H1 (cell line): Measurements from ENCODE around the gene VSIG10L2. TPM values are rescaled to one million over a fixed set of nuclear protein-coding genes. Genes with fewer than 3 reads are reported as not detected.

Experiments used
- JUN ChIP-seq: IDR thresholded peaks from 2 replicates; pipeline ENCODE4 v1.6.1; 2011; ENCODE audit warnings: low read depth, mild to moderate bottlenecking, improper control_type of control experiment, low read length
- POU5F1 ChIP-seq: IDR thresholded peaks from 2 replicates; pipeline ENCODE4 v1.6.1; 2011; ENCODE audit warnings: low read depth, mild to moderate bottlenecking, low read length, moderate library complexity
- SAP30 ChIP-seq: fragments of 300-600 bp; sonication (generic); IDR thresholded peaks from 2 replicates; pipeline ENCODE4 v1.7.1; 2012; ENCODE audit warnings: low read length, moderate library complexity, mild to moderate bottlenecking, inconsistent platforms; ENCODE audit not compliant: insufficient read depth, insufficient replicate concordance
- SIN3A ChIP-seq, 2 experiments: IDR thresholded peaks in 1 of 2; conservative IDR thresholded peaks in 1 of 2; 2 replicates each; pipeline ENCODE4 v1.6.1; 2011 to 2012; ENCODE audit warnings: low read length in 2 of 2, improper control_type of control experiment in 1 of 2, low read depth in 1 of 2, mild to moderate bottlenecking in 1 of 2
- SP4 ChIP-seq: IDR thresholded peaks from 2 replicates; pipeline ENCODE4 v1.6.1; 2012; ENCODE audit warnings: low read length, inconsistent platforms
- TCF12 ChIP-seq: IDR thresholded peaks from 2 replicates; pipeline ENCODE4 v1.6.1; 2011; ENCODE audit warnings: low read depth, mild to moderate bottlenecking, low read length
- polyA plus RNA-seq, 7 experiments: library from polyadenylated mRNA; depleted of rRNA in 3 of 7; stranded (reverse) in 5 of 7; unstranded in 2 of 7; fragments of >200 nt in 5 of 7; fragments of 200-250 nt in 2 of 7; gene quantifications; 1 replicate in 5 of 7; 2 replicates in 1 of 7; 4 replicates in 1 of 7; pipeline versions ENCODE4 v1.2.1 to v1.2.3, GENCODE V29; 2011 to 2013; ENCODE audit warnings: missing spikeins in 2 of 7, mixed read lengths in 2 of 7
- total RNA-seq: library from RNA; stranded (reverse); fragmentation: NEBNext Ultra II Directional; extraction: Animal tissue kit (Norgen Biotek cat#: 25700); gene quantifications from 2 replicates; pipeline ENCODE4 v1.2.1, GENCODE V29; 2021
- TF ChIP-seq, protein P1 (sequence below): fragments of 300-600 bp; sonication (generic); IDR thresholded peaks from 2 replicates; pipeline ENCODE4 v1.7.1; 2012; ENCODE audit warnings: low read length, moderate library complexity, mild to moderate bottlenecking, inconsistent platforms; ENCODE audit not compliant: insufficient replicate concordance

Gene VSIG10L2
- total and polyA plus RNA-seq, 2 of the 8 experiments (the other 6 are each of a cell fraction or from before 2014, with no cell fraction given): not detected

DNA sequence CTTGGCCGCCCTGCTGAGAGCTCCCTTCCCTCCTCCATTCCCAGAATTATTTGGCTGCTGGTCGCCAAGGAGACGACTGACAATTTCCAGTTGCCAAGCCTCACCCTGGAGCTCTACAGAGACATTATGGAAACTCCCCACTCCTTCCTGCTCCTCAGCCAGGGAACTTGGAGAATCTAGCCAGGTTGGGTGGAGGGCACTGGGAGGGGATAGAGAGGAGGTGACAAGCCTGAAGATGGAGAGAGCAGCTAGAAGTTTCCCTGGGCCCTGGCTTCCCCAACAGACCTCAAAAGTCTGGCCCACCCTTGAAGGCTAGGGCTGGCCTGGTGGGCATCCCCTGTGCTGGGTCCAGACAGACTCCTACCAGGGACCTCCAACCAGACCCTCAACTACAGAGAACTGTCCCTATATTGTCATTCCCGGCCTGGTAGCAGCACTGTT, 6.7 kb upstream of the VSIG10L2 start (continued):
- TF ChIP-seq, protein P1, sequence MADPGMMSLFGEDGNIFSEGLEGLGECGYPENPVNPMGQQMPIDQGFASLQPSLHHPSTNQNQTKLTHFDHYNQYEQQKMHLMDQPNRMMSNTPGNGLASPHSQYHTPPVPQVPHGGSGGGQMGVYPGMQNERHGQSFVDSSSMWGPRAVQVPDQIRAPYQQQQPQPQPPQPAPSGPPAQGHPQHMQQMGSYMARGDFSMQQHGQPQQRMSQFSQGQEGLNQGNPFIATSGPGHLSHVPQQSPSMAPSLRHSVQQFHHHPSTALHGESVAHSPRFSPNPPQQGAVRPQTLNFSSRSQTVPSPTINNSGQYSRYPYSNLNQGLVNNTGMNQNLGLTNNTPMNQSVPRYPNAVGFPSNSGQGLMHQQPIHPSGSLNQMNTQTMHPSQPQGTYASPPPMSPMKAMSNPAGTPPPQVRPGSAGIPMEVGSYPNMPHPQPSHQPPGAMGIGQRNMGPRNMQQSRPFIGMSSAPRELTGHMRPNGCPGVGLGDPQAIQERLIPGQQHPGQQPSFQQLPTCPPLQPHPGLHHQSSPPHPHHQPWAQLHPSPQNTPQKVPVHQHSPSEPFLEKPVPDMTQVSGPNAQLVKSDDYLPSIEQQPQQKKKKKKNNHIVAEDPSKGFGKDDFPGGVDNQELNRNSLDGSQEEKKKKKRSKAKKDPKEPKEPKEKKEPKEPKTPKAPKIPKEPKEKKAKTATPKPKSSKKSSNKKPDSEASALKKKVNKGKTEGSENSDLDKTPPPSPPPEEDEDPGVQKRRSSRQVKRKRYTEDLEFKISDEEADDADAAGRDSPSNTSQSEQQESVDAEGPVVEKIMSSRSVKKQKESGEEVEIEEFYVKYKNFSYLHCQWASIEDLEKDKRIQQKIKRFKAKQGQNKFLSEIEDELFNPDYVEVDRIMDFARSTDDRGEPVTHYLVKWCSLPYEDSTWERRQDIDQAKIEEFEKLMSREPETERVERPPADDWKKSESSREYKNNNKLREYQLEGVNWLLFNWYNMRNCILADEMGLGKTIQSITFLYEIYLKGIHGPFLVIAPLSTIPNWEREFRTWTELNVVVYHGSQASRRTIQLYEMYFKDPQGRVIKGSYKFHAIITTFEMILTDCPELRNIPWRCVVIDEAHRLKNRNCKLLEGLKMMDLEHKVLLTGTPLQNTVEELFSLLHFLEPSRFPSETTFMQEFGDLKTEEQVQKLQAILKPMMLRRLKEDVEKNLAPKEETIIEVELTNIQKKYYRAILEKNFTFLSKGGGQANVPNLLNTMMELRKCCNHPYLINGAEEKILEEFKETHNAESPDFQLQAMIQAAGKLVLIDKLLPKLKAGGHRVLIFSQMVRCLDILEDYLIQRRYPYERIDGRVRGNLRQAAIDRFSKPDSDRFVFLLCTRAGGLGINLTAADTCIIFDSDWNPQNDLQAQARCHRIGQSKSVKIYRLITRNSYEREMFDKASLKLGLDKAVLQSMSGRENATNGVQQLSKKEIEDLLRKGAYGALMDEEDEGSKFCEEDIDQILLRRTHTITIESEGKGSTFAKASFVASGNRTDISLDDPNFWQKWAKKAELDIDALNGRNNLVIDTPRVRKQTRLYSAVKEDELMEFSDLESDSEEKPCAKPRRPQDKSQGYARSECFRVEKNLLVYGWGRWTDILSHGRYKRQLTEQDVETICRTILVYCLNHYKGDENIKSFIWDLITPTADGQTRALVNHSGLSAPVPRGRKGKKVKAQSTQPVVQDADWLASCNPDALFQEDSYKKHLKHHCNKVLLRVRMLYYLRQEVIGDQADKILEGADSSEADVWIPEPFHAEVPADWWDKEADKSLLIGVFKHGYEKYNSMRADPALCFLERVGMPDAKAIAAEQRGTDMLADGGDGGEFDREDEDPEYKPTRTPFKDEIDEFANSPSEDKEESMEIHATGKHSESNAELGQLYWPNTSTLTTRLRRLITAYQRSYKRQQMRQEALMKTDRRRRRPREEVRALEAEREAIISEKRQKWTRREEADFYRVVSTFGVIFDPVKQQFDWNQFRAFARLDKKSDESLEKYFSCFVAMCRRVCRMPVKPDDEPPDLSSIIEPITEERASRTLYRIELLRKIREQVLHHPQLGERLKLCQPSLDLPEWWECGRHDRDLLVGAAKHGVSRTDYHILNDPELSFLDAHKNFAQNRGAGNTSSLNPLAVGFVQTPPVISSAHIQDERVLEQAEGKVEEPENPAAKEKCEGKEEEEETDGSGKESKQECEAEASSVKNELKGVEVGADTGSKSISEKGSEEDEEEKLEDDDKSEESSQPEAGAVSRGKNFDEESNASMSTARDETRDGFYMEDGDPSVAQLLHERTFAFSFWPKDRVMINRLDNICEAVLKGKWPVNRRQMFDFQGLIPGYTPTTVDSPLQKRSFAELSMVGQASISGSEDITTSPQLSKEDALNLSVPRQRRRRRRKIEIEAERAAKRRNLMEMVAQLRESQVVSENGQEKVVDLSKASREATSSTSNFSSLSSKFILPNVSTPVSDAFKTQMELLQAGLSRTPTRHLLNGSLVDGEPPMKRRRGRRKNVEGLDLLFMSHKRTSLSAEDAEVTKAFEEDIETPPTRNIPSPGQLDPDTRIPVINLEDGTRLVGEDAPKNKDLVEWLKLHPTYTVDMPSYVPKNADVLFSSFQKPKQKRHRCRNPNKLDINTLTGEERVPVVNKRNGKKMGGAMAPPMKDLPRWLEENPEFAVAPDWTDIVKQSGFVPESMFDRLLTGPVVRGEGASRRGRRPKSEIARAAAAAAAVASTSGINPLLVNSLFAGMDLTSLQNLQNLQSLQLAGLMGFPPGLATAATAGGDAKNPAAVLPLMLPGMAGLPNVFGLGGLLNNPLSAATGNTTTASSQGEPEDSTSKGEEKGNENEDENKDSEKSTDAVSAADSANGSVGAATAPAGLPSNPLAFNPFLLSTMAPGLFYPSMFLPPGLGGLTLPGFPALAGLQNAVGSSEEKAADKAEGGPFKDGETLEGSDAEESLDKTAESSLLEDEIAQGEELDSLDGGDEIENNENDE: no peak
- no peak for TF ChIP-seq POU5F1
- no peak for TF ChIP-seq TCF12
- TF ChIP-seq SAP30: no peak
- no peak for TF ChIP-seq SIN3A (conservative IDR thresholded peaks at IDR 0.05 in 1 of 2, IDR thresholded peaks at IDR 0.05 in 1 of 2; ENCODE audit: low read depth in 1 of 2, low read length in 2 of 2)
- no peak for TF ChIP-seq JUN
- TF ChIP-seq SP4: no peak
